Mucosa of stomach (tissue), 1 donor: Measurements from ENCODE around the gene OSBPL2.

Experiments used
- H3K27me3 ChIP-seq: one replicate; pipeline ENCODE4 v1.7.0; 2013; ENCODE audit warnings: mild to moderate bottlenecking, low read length; ENCODE audit not compliant: control insufficient read depth, insufficient read depth
- H3K36me3 ChIP-seq: one replicate; pipeline ENCODE4 v1.7.0; 2013; ENCODE audit warnings: low read length; ENCODE audit not compliant: control insufficient read depth, insufficient read depth
- H3K4me1 ChIP-seq: one replicate; pipeline ENCODE4 v1.7.0; 2013; ENCODE audit warnings: mild to moderate bottlenecking, low read length; ENCODE audit not compliant: control insufficient read depth, insufficient read depth
- H3K4me3 ChIP-seq: one replicate; pipeline ENCODE4 v1.7.0; 2013; ENCODE audit warnings: low read length
- H3K9ac ChIP-seq: one replicate; pipeline ENCODE4 v1.7.0; 2013; ENCODE audit warnings: mild to moderate bottlenecking, low read length, moderate library complexity
- H3K9me3 ChIP-seq: one replicate; pipeline ENCODE4 v1.7.0; 2013; ENCODE audit warnings: mild to moderate bottlenecking, low read length, moderate library complexity; ENCODE audit not compliant: control insufficient read depth
- donor health status: Pancreatic carcinoma.

The OSBPL2 gene

GRCh38 chr20:62209850-62210495 is 28.3 kb upstream of the OSBPL2 start:
- Histone ChIP-seq H3K36me3 (no peaks in the 10 kb centered on the region), H3K9me3 (no peaks in the 10 kb centered on the region), H3K4me1 (no peaks in the 10 kb centered on the region), H3K27me3 (peaks cover 52% of the 10 kb centered on the region), H3K4me3 (no peak overlapping the region), H3K9ac (no peak overlapping the region)

DNA sequence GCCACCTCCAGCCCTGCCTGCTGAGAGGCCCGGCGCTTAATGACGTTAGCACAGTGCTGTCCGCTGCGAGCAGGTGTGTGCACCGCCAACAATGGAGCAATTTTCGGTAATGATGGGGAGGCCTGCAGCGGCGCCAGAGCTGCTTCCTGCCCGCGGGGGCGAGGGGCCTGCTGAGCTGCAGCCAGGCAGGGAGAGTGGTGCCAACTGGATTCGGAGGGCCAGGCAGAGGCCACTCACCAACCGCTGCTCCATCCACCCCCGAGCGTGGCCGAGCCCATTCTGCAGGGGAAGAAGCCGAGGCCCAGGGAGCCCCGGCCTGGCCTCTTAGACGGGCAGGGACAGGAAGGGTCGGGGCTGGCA is 27.8 kb upstream of the OSBPL2 start:
- Histone ChIP-seq H3K36me3 (no peaks in the 10 kb centered on the region), H3K4me1 (no peaks in the 10 kb centered on the region), H3K9me3 (no peaks in the 10 kb centered on the region), H3K27me3 (peaks cover 57% of the 10 kb centered on the region), H3K9ac (no peak overlapping the region), H3K4me3 (no peak overlapping the region)

DNA sequence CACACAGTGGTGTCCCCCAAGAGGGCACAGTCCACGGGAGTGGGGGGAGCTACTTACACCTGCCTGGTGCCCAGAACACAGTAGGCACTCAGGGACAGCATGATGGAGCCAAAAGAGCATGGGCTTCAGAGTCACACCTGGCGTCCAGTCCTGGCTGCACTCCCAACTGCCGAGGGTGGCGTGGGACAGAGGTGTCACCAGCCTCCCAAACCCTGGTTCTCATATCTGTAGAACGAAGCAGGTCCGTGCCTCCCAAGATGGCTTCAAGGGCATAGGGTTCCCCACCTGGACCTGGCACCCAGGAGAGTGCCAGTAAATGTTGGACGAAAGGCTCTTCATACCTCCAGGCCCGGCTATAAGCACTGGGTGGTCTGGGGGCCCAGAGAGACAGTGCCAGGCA is 27.1 kb upstream of the OSBPL2 start:
- Histone ChIP-seq H3K36me3 (no peaks in the 10 kb centered on the region), H3K27me3 (peaks cover 62% of the 10 kb centered on the region), H3K4me1 (no peaks in the 10 kb centered on the region), H3K9me3 (no peaks in the 10 kb centered on the region), H3K9ac (no peak overlapping the region), H3K4me3 (no peak overlapping the region)

DNA sequence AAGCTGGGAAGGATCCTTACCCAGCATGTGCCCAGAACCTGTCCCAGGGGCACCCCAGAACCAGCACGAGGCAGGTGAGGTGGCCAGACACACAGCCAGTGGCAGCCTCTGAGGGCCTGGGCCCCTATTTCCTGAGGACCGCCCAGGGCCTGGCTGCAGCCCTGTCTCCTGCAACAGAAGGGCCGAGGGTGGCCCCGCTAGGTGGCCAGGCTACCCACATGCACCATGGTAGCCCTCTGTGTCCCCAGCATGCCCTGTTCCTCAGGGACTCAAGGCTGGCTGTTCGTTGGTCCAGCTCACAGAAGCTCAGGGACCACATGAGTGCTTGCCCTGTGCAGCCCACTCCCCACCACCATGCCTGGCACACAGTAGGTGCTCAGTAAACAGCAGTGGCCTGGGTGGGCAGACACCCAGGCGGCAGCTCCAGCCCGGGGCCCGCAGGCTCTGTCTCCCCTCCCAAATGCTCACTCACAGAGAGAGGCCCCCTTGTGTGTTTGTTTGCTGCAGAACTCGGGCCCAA is 26.5 kb upstream of the OSBPL2 start:
- H3K4me3 ChIP-seq: no peak overlapping the region
- H3K27me3 ChIP-seq: peaks cover 68% of the 10 kb centered on the region
- no peaks in the 10 kb centered on the region for H3K4me1 ChIP-seq
- no peaks in the 10 kb centered on the region for H3K36me3 ChIP-seq
- H3K9me3 ChIP-seq: no peaks in the 10 kb centered on the region
- H3K9ac ChIP-seq: no peak overlapping the region

DNA sequence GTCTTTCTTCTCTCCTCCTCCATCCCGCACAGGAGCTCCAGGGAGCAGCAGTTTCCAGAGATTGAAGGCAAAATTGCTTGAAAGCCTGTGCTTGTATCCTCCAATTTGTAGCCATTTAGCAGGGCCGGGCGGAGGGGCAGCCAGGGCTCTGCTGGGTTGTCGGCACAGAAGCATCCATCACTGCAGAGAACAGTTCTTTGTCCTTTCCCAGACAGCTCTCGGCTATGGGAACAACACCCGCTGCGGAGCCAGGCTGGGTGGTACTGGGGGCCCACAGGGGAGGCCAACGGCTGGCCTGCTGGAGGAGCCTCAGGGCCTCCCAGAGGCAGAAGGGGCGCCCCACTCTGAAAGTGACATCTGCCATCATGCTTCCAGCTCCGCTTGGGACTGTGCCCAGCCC is 26.0 kb upstream of the OSBPL2 start:
- Histone ChIP-seq H3K9me3 (no peaks in the 10 kb centered on the region), H3K36me3 (no peaks in the 10 kb centered on the region), H3K9ac (no peak overlapping the region), H3K27me3 (peaks cover 73% of the 10 kb centered on the region), H3K4me3 (no peak overlapping the region), H3K4me1 (no peaks in the 10 kb centered on the region)

- H3K27me3 ChIP-seq: peaks cover 84% of the 10 kb centered on the region
- no peak overlapping the region for H3K4me3 ChIP-seq
- H3K9ac ChIP-seq: no peak overlapping the region
- H3K4me1 ChIP-seq: peaks cover 2% of the 10 kb centered on the region
- no peaks in the 10 kb centered on the region for H3K9me3 ChIP-seq
- H3K36me3 ChIP-seq: no peaks in the 10 kb centered on the region
These were observed 24.3 kb upstream of the OSBPL2 start for GRCh38 chr20:62214067-62214466.

DNA sequence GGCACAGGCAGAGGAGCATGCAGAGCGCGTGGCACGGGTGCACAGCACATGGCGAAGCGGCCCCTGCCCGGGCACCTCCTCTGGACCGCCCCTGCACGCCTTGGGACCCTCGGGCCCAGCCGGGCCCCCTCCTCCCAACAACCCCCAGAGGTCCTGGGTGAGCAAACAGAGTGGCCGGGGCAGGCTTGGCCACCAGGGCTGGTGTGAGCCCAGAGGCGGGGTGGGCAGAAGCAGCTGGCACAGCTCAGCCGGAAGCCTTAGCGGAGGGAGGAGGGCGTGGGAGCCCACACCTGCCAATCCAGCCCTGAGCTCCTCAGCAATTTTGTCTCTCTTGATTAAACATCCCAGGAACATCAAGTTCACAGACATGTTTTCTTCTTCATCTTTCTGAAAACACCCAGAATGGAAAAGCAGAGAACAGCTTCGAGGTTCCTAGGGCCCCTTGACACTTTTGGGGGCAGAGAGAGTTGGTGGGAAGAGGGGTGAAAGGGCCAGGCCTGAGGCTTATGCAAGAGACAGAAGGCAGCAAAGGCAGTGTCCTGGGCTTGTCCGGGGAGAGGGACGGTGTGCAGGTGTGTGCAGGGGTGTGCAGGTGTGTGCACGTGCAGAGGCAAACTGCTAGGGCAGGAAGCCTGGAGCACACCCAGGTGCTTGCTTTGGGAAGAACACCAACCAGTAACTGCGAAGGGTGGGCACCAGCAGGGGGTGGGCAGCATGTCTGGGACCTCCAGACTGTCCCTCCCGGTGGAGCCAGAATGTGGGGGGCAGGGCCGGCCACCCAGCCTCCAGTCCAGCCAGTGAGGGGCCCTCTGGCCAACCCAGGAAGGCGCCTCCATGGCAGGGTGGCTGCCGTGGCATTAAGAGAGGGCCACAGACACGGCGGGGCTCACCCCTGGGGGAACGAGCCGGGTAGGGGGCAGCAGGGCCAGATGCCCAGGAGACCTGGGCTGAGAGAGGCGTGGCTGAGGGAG is 23.0 kb upstream of the OSBPL2 start:
- Histone ChIP-seq H3K9me3 (no peaks in the 10 kb centered on the region), H3K4me1 (peaks cover 7% of the 10 kb centered on the region), H3K27me3 (peaks cover 77% of the 10 kb centered on the region), H3K36me3 (no peaks in the 10 kb centered on the region), H3K4me3 (no peak overlapping the region), H3K9ac (no peak overlapping the region)

- no peaks in the 10 kb centered on the region for H3K36me3 ChIP-seq
- no peak overlapping the region for H3K4me3 ChIP-seq
- peaks cover 77% of the 10 kb centered on the region for H3K27me3 ChIP-seq
- peaks cover 7% of the 10 kb centered on the region for H3K4me1 ChIP-seq
- no peak overlapping the region for H3K9ac ChIP-seq
- no peaks in the 10 kb centered on the region for H3K9me3 ChIP-seq
These were observed 22.2 kb upstream of the OSBPL2 start for GRCh38 chr20:62215991-62216635.

GRCh38 chr20:62216636-62217566 is 21.4 kb upstream of the OSBPL2 start:
- H3K36me3 ChIP-seq: no peaks in the 10 kb centered on the region
- H3K4me3 ChIP-seq: no peak overlapping the region

DNA sequence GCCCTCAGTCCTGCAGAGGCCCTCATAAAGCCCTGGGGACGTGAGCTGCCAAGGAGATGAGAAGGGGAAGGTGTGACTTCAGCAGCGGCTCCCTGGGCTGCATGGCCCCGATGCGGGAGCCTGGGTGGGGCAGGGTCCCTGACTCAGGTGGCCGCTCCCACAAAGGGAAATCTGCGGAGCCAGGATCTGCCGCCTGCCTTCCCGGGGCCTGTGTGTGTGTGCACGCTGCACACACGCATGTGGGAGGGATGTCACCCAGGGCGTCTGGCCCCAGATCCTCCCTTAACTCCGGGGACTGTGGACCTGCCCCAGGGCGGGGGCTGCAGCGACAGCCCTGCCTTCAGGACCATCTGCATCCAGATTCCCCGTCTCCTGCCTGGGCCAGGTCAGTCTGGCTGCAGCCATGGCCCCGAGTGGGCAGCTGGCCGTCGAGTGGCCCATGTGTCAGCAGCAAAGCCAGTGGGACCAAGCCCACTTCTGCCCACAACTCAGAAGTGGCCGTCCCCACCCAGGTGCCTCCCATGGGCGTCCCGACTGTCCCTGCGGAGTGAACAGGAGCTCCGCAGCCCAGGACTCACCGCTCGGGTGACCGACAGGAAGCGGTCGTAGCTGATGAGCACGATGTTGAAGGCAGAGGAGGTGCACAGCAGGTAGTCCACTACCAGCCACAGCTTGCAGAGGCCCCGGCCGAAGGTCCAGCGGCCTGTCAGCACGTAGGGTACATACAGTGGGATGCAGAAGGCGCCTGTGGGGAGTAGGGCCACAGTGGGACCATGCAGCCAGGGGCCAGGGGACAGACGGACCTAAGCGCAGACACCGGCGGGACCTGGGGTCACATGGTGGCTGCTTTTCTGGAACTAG is 20.2 kb upstream of the OSBPL2 start:
- peaks cover 7% of the 10 kb centered on the region for H3K4me1 ChIP-seq
- no peak overlapping the region for H3K4me3 ChIP-seq
- H3K9me3 ChIP-seq: no peaks in the 10 kb centered on the region
- H3K9ac ChIP-seq: no peak overlapping the region
- H3K27me3 ChIP-seq: peaks cover 84% of the 10 kb centered on the region
- H3K36me3 ChIP-seq: no peaks in the 10 kb centered on the region

More at GRCh38 chr20:62216636-62217566, 21.4 kb upstream of the OSBPL2 start:
- Histone ChIP-seq H3K27me3 (peaks cover 79% of the 10 kb centered on the region), H3K4me1 (peaks cover 7% of the 10 kb centered on the region), H3K9ac (no peak overlapping the region), H3K9me3 (no peaks in the 10 kb centered on the region)
